Testis (tissue), 2 donors: Measurements from ENCODE around the gene NKD1.

ENCODE experiments used
- CTCF ChIP-seq, 3 experiments: fragments of 450-650 bp in 2 of 3; fragments of 200-600 bp in 1 of 3; sonication (generic) in 1 of 3; IDR thresholded peaks; one replicate each; pipeline ENCODE4 v1.5.1; 2016 to 2019; ENCODE audit warnings: antibody characterized with exemption in 3 of 3, mild to moderate bottlenecking in 2 of 3, moderate library complexity in 1 of 3
- POLR2A ChIP-seq: fragments of 450-650 bp; IDR thresholded peaks from one replicate; pipeline ENCODE4 v1.6.1; 2017; ENCODE audit warnings: antibody characterized with exemption, mild to moderate bottlenecking, moderate library complexity

- TF ChIP-seq CTCF (IDR thresholded peaks at IDR 0.05): no peak
- no peak for TF ChIP-seq POLR2A
Measured at GRCh38 chr16:50595859-50596258, 47.7 kb downstream of the NKD1 start.
